ENCODE data around the gene PAN3. TPM values are rescaled to one million over a fixed set of nuclear protein-coding genes. Genes with fewer than 3 reads are reported as not detected.
A peak's percentile ranks its signal among the peaks of the same experiment; 100 is the strongest.

PAN3 gene
- total and polyA plus RNA-seq, 2 experiments from 2014 or later: 16.7 to 17.3 TPM

- Histone ChIP-seq H3K9me3 (ENCODE audit: low read depth) (no peaks in the 10 kb centered on the region), H3K27ac (no peak overlapping the region), H3K9ac (no peak overlapping the region), H3K36me3 (ENCODE audit: low read depth) (no peaks in the 10 kb centered on the region), H4K20me1 (ENCODE audit: insufficient read depth) (no peaks in the 10 kb centered on the region), H3F3A (ENCODE audit: insufficient read depth) (peaks cover 22% of the 10 kb centered on the region), H3K79me2 (ENCODE audit: insufficient read depth) (no peaks in the 10 kb centered on the region), H3K4me3 (no peak overlapping the region), H3K27me3 (replicated peaks; ENCODE audit: insufficient read depth) (no peaks in the 10 kb centered on the region), H3K4me1 (ENCODE audit: insufficient read depth) (peaks cover 43% of the 10 kb centered on the region), H2AFZ (no peak overlapping the region), H3K4me2 (ENCODE audit: unreplicated experiment) (no peak overlapping the region), H3K9me2 (ENCODE audit: insufficient read depth) (no peaks in the 10 kb centered on the region)
- in situ Hi-C loops (cut with MboI): loop anchor here (10.0 kb wide), 1 partner anchor 467 kb away; no protein-coding TSS in a partner anchor
- peak; percentile 54 for DNase-seq
- WGBS, 2 experiments (ENCODE audit: low coverage in 1 of 2, low lambda C conversion rate in 2 of 2, missing lambda C conversion rate in 2 of 2): 93 to 96% methylated on average over 14 of the region's 14 CpGs
- no peak for TF ChIP-seq EZH2 (IDR thresholded peaks at IDR 0.05; ENCODE audit: insufficient read depth, poor library complexity, severe bottlenecking)
- no peak for TF ChIP-seq EZH2phosphoT487 (IDR thresholded peaks at IDR 0.05; ENCODE audit: insufficient read depth, low read depth)
Observed at GRCh38 chr13:28327373-28328270, 189.3 kb downstream of the PAN3 start.

DNA sequence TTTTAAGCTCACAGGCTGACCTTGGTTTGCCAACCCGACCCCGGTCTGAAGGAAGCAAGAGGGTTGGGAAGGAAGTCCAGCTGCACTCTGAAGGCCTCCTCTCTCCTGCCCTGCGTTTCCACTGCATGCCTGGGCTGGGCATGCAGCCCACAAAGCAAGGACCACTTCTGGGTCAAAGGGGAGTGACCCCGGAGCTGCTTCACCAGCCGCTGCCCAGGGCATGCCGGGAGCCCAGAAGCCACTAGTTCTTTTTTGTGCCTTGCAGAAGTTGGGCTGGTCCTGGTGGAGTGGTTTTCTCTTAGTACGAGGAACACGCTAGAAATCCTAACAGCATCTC, 189.9 kb downstream of the PAN3 start:
- WGBS, 2 experiments (ENCODE audit: low coverage in 1 of 2, low lambda C conversion rate in 2 of 2, missing lambda C conversion rate in 2 of 2): 92 to 93% methylated on average over 8 of the region's 8 CpGs
- Histone ChIP-seq H3K4me2 (ENCODE audit: unreplicated experiment) (no peak overlapping the region), H2AFZ (no peak overlapping the region), H3K79me2 (ENCODE audit: insufficient read depth) (no peaks in the 10 kb centered on the region), H3K27ac (no peak overlapping the region), H3K9me2 (ENCODE audit: insufficient read depth) (no peaks in the 10 kb centered on the region), H3K4me3 (no peak overlapping the region), H3K36me3 (ENCODE audit: low read depth) (no peaks in the 10 kb centered on the region), H3F3A (ENCODE audit: insufficient read depth) (peaks cover 22% of the 10 kb centered on the region), H3K27me3 (replicated peaks; ENCODE audit: insufficient read depth) (no peaks in the 10 kb centered on the region), H3K9ac (no peak overlapping the region), H4K20me1 (ENCODE audit: insufficient read depth) (no peaks in the 10 kb centered on the region), H3K4me1 (ENCODE audit: insufficient read depth) (peaks cover 38% of the 10 kb centered on the region), H3K9me3 (ENCODE audit: low read depth) (no peaks in the 10 kb centered on the region)
- TF ChIP-seq EZH2 (IDR thresholded peaks at IDR 0.05; ENCODE audit: insufficient read depth, poor library complexity, severe bottlenecking) (no peak), EZH2phosphoT487 (IDR thresholded peaks at IDR 0.05; ENCODE audit: insufficient read depth, low read depth) (no peak)
- in situ Hi-C loops (cut with MboI): loop anchor here (10.0 kb wide), 1 partner anchor 467 kb away; no protein-coding TSS in a partner anchor
- no peak for DNase-seq

GRCh38 chr13:28329395-28330158, 191.2 kb downstream of the PAN3 start:
- in situ Hi-C loops (cut with MboI): loop anchor here (10.0 kb wide), 1 partner anchor 465 kb away; no protein-coding TSS in a partner anchor
- H3K4me2 ChIP-seq (ENCODE audit: unreplicated experiment): peak overlapping the region; percentile 79
- WGBS, 2 experiments (ENCODE audit: low coverage in 1 of 2, low lambda C conversion rate in 2 of 2, missing lambda C conversion rate in 2 of 2): 37 to 39% methylated on average over 17 of the region's 17 CpGs

GRCh38 chr13:28333204-28333881, 195.0 kb downstream of the PAN3 start:
- TF ChIP-seq EZH2phosphoT487 (IDR thresholded peaks at IDR 0.05; ENCODE audit: insufficient read depth, low read depth) (no peak), EZH2 (IDR thresholded peaks at IDR 0.05; ENCODE audit: insufficient read depth, poor library complexity, severe bottlenecking) (no peak)
- Histone ChIP-seq H3K4me1 (ENCODE audit: insufficient read depth) (peaks cover 35% of the 10 kb centered on the region), H3F3A (ENCODE audit: insufficient read depth) (peaks cover 30% of the 10 kb centered on the region), H3K27ac (no peak overlapping the region), H3K4me2 (ENCODE audit: unreplicated experiment) (no peak overlapping the region), H3K9ac (no peak overlapping the region), H3K27me3 (replicated peaks; ENCODE audit: insufficient read depth) (no peaks in the 10 kb centered on the region), H3K79me2 (ENCODE audit: insufficient read depth) (no peaks in the 10 kb centered on the region), H3K36me3 (ENCODE audit: low read depth) (no peaks in the 10 kb centered on the region), H3K4me3 (no peak overlapping the region), H3K9me2 (ENCODE audit: insufficient read depth) (no peaks in the 10 kb centered on the region), H2AFZ (no peak overlapping the region), H3K9me3 (ENCODE audit: low read depth) (no peaks in the 10 kb centered on the region), H4K20me1 (ENCODE audit: insufficient read depth) (no peaks in the 10 kb centered on the region)
- no peak for DNase-seq
- 97 to 100% methylated on average over 2 of the region's 2 CpGs for WGBS, 2 experiments (ENCODE audit: low coverage in 1 of 2, low lambda C conversion rate in 2 of 2, missing lambda C conversion rate in 2 of 2)
- in situ Hi-C loops (cut with MboI): no loop called here

More at GRCh38 chr13:28329395-28330158, 191.2 kb downstream of the PAN3 start:
- H3K9me3 ChIP-seq (ENCODE audit: low read depth): no peaks in the 10 kb centered on the region
- peak overlapping the region; percentile 6; the same call in 1 of the 2 replicates for H2AFZ ChIP-seq
- peaks cover 16% of the 10 kb centered on the region; the same call in 1 of the 2 replicates for H3F3A ChIP-seq (ENCODE audit: insufficient read depth)
- no peaks in the 10 kb centered on the region for H4K20me1 ChIP-seq (ENCODE audit: insufficient read depth)
- H3K27ac ChIP-seq: peak overlapping the region; percentile 80
- H3K36me3 ChIP-seq (ENCODE audit: low read depth): no peaks in the 10 kb centered on the region
- peaks cover 28% of the 10 kb centered on the region for H3K4me1 ChIP-seq (ENCODE audit: insufficient read depth)
- H3K27me3 ChIP-seq (replicated peaks; ENCODE audit: insufficient read depth): no peaks in the 10 kb centered on the region
- 0 out of 2 replicates have a peak overlapping the region, but pooled peaks have one; percentile 10 for H3K4me3 ChIP-seq
- TF ChIP-seq EZH2phosphoT487 (IDR thresholded peaks at IDR 0.05; ENCODE audit: insufficient read depth, low read depth) (0 out of 2 replicates have a peak, but pooled peaks have one; percentile 34), EZH2 (IDR thresholded peaks at IDR 0.05; ENCODE audit: insufficient read depth, poor library complexity, severe bottlenecking) (no peak)
- peak overlapping the region; percentile 33 for H3K9ac ChIP-seq
- DNase-seq: peak; percentile 97
- H3K79me2 ChIP-seq (ENCODE audit: insufficient read depth): no peaks in the 10 kb centered on the region
- no peaks in the 10 kb centered on the region for H3K9me2 ChIP-seq (ENCODE audit: insufficient read depth)
